HepG2 (cell line): Measurements from ENCODE around the gene ABHD1. TPM values are rescaled to one million over a fixed set of nuclear protein-coding genes. Genes with fewer than 3 reads are reported as not detected.

Source experiments
- DZIP1 ChIP-seq: sonication (generic); formaldehyde crosslinking; IDR thresholded peaks from 2 replicates; pipeline ENCODE4 v1.5.0; 2020; ENCODE audit warnings: mild to moderate bottlenecking, missing genetic modification reagents
- KDM3A ChIP-seq: IDR thresholded peaks from 2 replicates; pipeline ENCODE4 v1.6.1; 2018; ENCODE audit warnings: low read depth, missing compliant biosample characterization
- NONO ChIP-seq, 2 experiments: fragments of 450-650 bp in 1 of 2; sonication (generic) in 1 of 2; formaldehyde crosslinking in 1 of 2; IDR thresholded peaks in 1 of 2; conservative IDR thresholded peaks in 1 of 2; 2 replicates each; pipeline versions ENCODE4 v1.6.1 to v1.8.0; 2017 to 2022; ENCODE audit warnings: mild to moderate bottlenecking in 1 of 2, missing genetic modification reagents in 1 of 2, moderate library complexity in 1 of 2
- PHF8 ChIP-seq: sonication (generic); formaldehyde crosslinking; IDR thresholded peaks from 2 replicates; pipeline ENCODE4 v1.5.0; 2020; ENCODE audit warnings: missing genetic modification reagents
- POLR2G ChIP-seq: fragments of 200-400 bp; formaldehyde crosslinking; IDR thresholded peaks from 2 replicates; pipeline ENCODE4 v1.6.1; 2018; ENCODE audit warnings: mild to moderate bottlenecking, low read depth, low read length, moderate library complexity
- SRSF9 ChIP-seq: fragments of 200-400 bp; formaldehyde crosslinking; IDR thresholded peaks from 2 replicates; pipeline ENCODE4 v1.6.1; 2018; ENCODE audit warnings: borderline replicate concordance, mild to moderate bottlenecking, low read depth, low read length; ENCODE audit not compliant: insufficient read depth, poor library complexity, severe bottlenecking
- ZBTB33 ChIP-seq: sonication (generic); formaldehyde crosslinking; IDR thresholded peaks from 2 replicates; pipeline ENCODE4 v1.4.0; 2020; ENCODE audit warnings: missing genetic modification reagents
- ZBTB7A ChIP-seq: sonication (generic); formaldehyde crosslinking; IDR thresholded peaks from 2 replicates; pipeline ENCODE4 v1.8.0; 2022; ENCODE audit warnings: mild to moderate bottlenecking, missing genetic modification reagents
- ZNF263 ChIP-seq: sonication (generic); formaldehyde crosslinking; IDR thresholded peaks from 2 replicates; pipeline ENCODE4 v1.4.0; 2020; ENCODE audit warnings: missing genetic modification reagents
- ZNF407 ChIP-seq: sonication (generic); formaldehyde crosslinking; IDR thresholded peaks from one replicate; pipeline ENCODE4 v1.5.1; 2020; ENCODE audit warnings: mild to moderate bottlenecking, missing genetic modification reagents; ENCODE audit errors: not compliant biosample characterization
- polyA plus RNA-seq, 8 experiments: library from polyadenylated mRNA; depleted of rRNA in 3 of 8; stranded (reverse) in 7 of 8; unstranded in 1 of 8; fragments of >200 nt; fragmentation: Illumina TruSeq in 4 of 8; extraction: Trizol in 4 of 8; gene quantifications; 2 replicates each; pipeline versions ENCODE4 v1.2.1 to v1.2.3, GENCODE V29; 2011 to 2016; ENCODE audit warnings: low read depth in 4 of 8, missing spikeins in 1 of 8, mixed read lengths in 1 of 8; ENCODE audit not compliant: insufficient read depth in 1 of 8
- total RNA-seq, 5 experiments: library from RNA; depleted of rRNA; stranded (reverse); fragments of >200 nt; fragmentation: Illumina TruSeq; extraction: Trizol; gene quantifications; 2 replicates each; pipeline ENCODE4 v1.2.3, GENCODE V29; 2016; ENCODE audit warnings: low read depth in 1 of 5
- TF ChIP-seq, protein P1 (sequence below): IDR thresholded peaks from 2 replicates; pipeline ENCODE4 v1.6.1; 2016

ABHD1 gene
- total and polyA plus RNA-seq, 2 of the 13 experiments (the other 11 are each of a cell fraction or from before 2014, with no cell fraction given) = 0.04 to 0.81 TPM

GRCh38 chr2:27078267-27079194 lies 45.1 kb upstream of the ABHD1 start, which contains the start of gene EMILIN1 (continued):
- TF ChIP-seq ZNF407 (CRISPR knock-in tag) (peak; percentile 42), ZBTB33 (CRISPR knock-in tag) (peak; percentile 87), PHF8 (CRISPR knock-in tag) (0 out of 2 replicates have a peak, but pooled peaks have one; percentile 52), SRSF9 (no peak), ZNF263 (CRISPR knock-in tag) (0 out of 2 replicates have a peak, but pooled peaks have one; percentile 0), DZIP1 (CRISPR knock-in tag) (0 out of 2 replicates have a peak, but pooled peaks have one; percentile 18), KDM3A (CRISPR knock-in tag) (no peak), POLR2G (0 out of 2 replicates have a peak, but pooled peaks have one; percentile 27), ZBTB7A (CRISPR knock-in tag) (0 out of 2 replicates have a peak, but pooled peaks have one; percentile 23), NONO (IDR thresholded peaks at IDR 0.05) (no peak), NONO (CRISPR knock-in tag; conservative IDR thresholded peaks at IDR 0.05) (peak; percentile 35; the same call in 1 of the 2 replicates)
- TF ChIP-seq, protein P1, sequence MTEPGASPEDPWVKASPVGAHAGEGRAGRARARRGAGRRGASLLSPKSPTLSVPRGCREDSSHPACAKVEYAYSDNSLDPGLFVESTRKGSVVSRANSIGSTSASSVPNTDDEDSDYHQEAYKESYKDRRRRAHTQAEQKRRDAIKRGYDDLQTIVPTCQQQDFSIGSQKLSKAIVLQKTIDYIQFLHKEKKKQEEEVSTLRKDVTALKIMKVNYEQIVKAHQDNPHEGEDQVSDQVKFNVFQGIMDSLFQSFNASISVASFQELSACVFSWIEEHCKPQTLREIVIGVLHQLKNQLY (CRISPR knock-in tag) = no peak
